GM23338 (cell line): ENCODE data around the gene TOMM5. TPM values are rescaled to one million over a fixed set of nuclear protein-coding genes. Genes with fewer than 3 reads are reported as not detected.

Experiments used
- ATAC-seq: fragments of 200-7000 bp; cut with Tn5 transposase; 3 replicates; pipeline ENCODE4 v1.9.1; 2020
- DNase-seq: peaks from one replicate; pipeline ENCODE4 v3.0.0-alpha.2; 2015; ENCODE audit warnings: low spot score
- H2AFZ ChIP-seq: fragments of 200-600 bp; sonication (generic); 2 replicates; pipeline ENCODE4 v1.8.0; 2016; ENCODE audit warnings: antibody characterized with exemption, mild to moderate bottlenecking, moderate library complexity
- H3F3A ChIP-seq: fragments of 200-600 bp; sonication (generic); replicated peaks from 2 replicates; pipeline ENCODE4 v1.8.0; 2017; ENCODE audit warnings: antibody characterized with exemption, mixed run types, low read depth
- H3K27ac ChIP-seq: fragments of 200-600 bp; sonication (generic); 2 replicates; pipeline ENCODE4 v1.6.1; 2016; ENCODE audit warnings: low read depth
- H3K27me3 ChIP-seq: fragments of 200-600 bp; sonication (generic); 2 replicates; pipeline ENCODE4 v1.8.0; 2016; ENCODE audit warnings: mild to moderate bottlenecking, mixed run types, moderate library complexity; ENCODE audit not compliant: insufficient read depth
- H3K36me3 ChIP-seq: fragments of 200-600 bp; sonication (generic); 2 replicates; pipeline ENCODE4 v1.8.0; 2016; ENCODE audit warnings: mild to moderate bottlenecking; ENCODE audit not compliant: insufficient read depth
- H3K4me1 ChIP-seq: fragments of 200-600 bp; sonication (generic); 2 replicates; pipeline ENCODE4 v1.8.0; 2016; ENCODE audit warnings: mild to moderate bottlenecking, moderate library complexity; ENCODE audit not compliant: insufficient read depth
- H3K4me2 ChIP-seq: fragments of 200-600 bp; sonication (generic); 2 replicates; pipeline ENCODE4 v1.7.1; 2017; ENCODE audit warnings: mixed run types
- H3K4me3 ChIP-seq: fragments of 200-600 bp; sonication (generic); 2 replicates; pipeline ENCODE4 v1.6.1; 2016; ENCODE audit warnings: mixed run types
- H3K79me2 ChIP-seq: fragments of 200-600 bp; sonication (generic); replicated peaks from 2 replicates; pipeline ENCODE4 v1.8.0; 2017; ENCODE audit warnings: mild to moderate bottlenecking; ENCODE audit not compliant: insufficient read depth
- H3K9me2 ChIP-seq: fragments of 200-600 bp; sonication (generic); 2 replicates; pipeline ENCODE4 v1.8.0; 2017; ENCODE audit not compliant: insufficient read depth
- H4K20me1 ChIP-seq: fragments of 200-600 bp; sonication (generic); replicated peaks from 2 replicates; pipeline ENCODE4 v1.8.0; 2017; ENCODE audit warnings: mild to moderate bottlenecking; ENCODE audit not compliant: insufficient read depth
- H3K27ac Mint-ChIP-seq: 2 replicates; pipeline ENCODE4 v1.8.0; 2020; ENCODE audit warnings: inconsistent platforms, mild to moderate bottlenecking, moderate library complexity, mixed read lengths
- H3K27me3 Mint-ChIP-seq: 3 replicates; pipeline ENCODE4 v1.8.0; 2022; ENCODE audit warnings: low read depth, mild to moderate bottlenecking, moderate library complexity, mixed read lengths, inconsistent platforms; ENCODE audit not compliant: insufficient read depth, poor library complexity
- H3K36me3 Mint-ChIP-seq: 3 replicates; pipeline ENCODE4 v1.8.0; 2021; ENCODE audit warnings: low read depth, mild to moderate bottlenecking, inconsistent platforms, moderate library complexity, mixed read lengths
- H3K4me1 Mint-ChIP-seq: 3 replicates; pipeline ENCODE4 v1.8.0; 2020; ENCODE audit warnings: mild to moderate bottlenecking, inconsistent platforms, mixed read lengths
- H3K4me3 Mint-ChIP-seq: 3 replicates; pipeline ENCODE4 v1.8.0; 2021; ENCODE audit warnings: moderate library complexity, mild to moderate bottlenecking, inconsistent platforms, mixed read lengths
- H3K9me3 Mint-ChIP-seq: 3 replicates; pipeline ENCODE4 v1.8.0; 2020; ENCODE audit warnings: moderate library complexity, mild to moderate bottlenecking, inconsistent platforms, mixed read lengths
- CREB1 ChIP-seq: fragments of 250-450 bp; sonication (Bioruptor Pico); IDR thresholded peaks from 2 replicates; pipeline ENCODE4 v1.5.0; 2020; ENCODE audit warnings: low read depth, mild to moderate bottlenecking, moderate library complexity
- CTCF ChIP-seq, 2 experiments: fragments of 200-600 bp in 1 of 2; sonication (generic) in 1 of 2; conservative IDR thresholded peaks; 2 replicates each; pipeline versions ENCODE4 v1.5.1 to v1.6.1; 2016 to 2017; ENCODE audit warnings: antibody characterized with exemption in 2 of 2, low read depth in 2 of 2, mild to moderate bottlenecking in 2 of 2, moderate library complexity in 1 of 2
- EZH2 ChIP-seq: fragments of 200-600 bp; sonication (generic); IDR thresholded peaks from one replicate; pipeline ENCODE4 v1.8.0; 2017; ENCODE audit warnings: antibody characterized with exemption, mild to moderate bottlenecking, low read depth; ENCODE audit not compliant: unreplicated experiment
- EZH2phosphoT487 ChIP-seq: fragments of 200-600 bp; sonication (generic); IDR thresholded peaks from one replicate; pipeline ENCODE4 v1.8.1; 2018; ENCODE audit warnings: antibody characterized with exemption; ENCODE audit not compliant: unreplicated experiment
- JUNB ChIP-seq: IDR thresholded peaks from one replicate; pipeline ENCODE4 v1.6.1; 2016; ENCODE audit warnings: antibody characterized with exemption; ENCODE audit not compliant: unreplicated experiment
- NANOG ChIP-seq: IDR thresholded peaks from 2 replicates; pipeline ENCODE4 v1.6.1; 2016; ENCODE audit warnings: antibody characterized with exemption, borderline replicate concordance
- POLR2AphosphoS5 ChIP-seq: IDR thresholded peaks from 2 replicates; pipeline ENCODE4 v1.6.1; 2016; ENCODE audit warnings: antibody characterized with exemption, low read depth
- STAT1 ChIP-seq: IDR thresholded peaks from one replicate; pipeline ENCODE4 v1.6.1; 2016; ENCODE audit warnings: antibody characterized with exemption; ENCODE audit not compliant: unreplicated experiment
- ZNF114 ChIP-seq: fragments of 250-450 bp; sonication (Bioruptor Pico); IDR thresholded peaks from 2 replicates; pipeline ENCODE4 v1.5.0; 2020; ENCODE audit warnings: mild to moderate bottlenecking, moderate library complexity
- ZNF331 ChIP-seq: fragments of 250-450 bp; sonication (Bioruptor Pico); IDR thresholded peaks from 2 replicates; pipeline ENCODE4 v1.5.0; 2020; ENCODE audit warnings: low read depth, mild to moderate bottlenecking, moderate library complexity
- polyA plus RNA-seq: library from polyadenylated mRNA; unstranded; fragments of >200 nt; fragmentation: Nextera tagmentation; extraction: Ambion mirVana; gene quantifications from 2 replicates; pipeline ENCODE4 v1.2.1, GENCODE V29; 2016
- total RNA-seq: library from RNA; depleted of rRNA; stranded (reverse); fragments of >200 nt; shearing (Covaris generic); gene quantifications from 2 replicates; pipeline ENCODE4 v1.2.3, GENCODE V29; 2014
- TF ChIP-seq, protein P1 (sequence below): IDR thresholded peaks from 2 replicates; pipeline ENCODE4 v1.6.1; 2016; ENCODE audit warnings: antibody characterized with exemption
- TF ChIP-seq, protein P2 (sequence below): IDR thresholded peaks from one replicate; pipeline ENCODE4 v1.6.1; 2018; ENCODE audit warnings: antibody characterized with exemption; ENCODE audit not compliant: unreplicated experiment
- TF ChIP-seq, protein P3 (sequence below): fragments of 250-450 bp; sonication (Bioruptor Pico); IDR thresholded peaks from 2 replicates; pipeline ENCODE4 v1.5.0; 2020; ENCODE audit warnings: mild to moderate bottlenecking, moderate library complexity

Gene TOMM5
- total and polyA plus RNA-seq, 2 experiments from 2014 or later: 158 to 529 TPM

- Mint-ChIP-seq H3K4me1 (no peaks in the 10 kb centered on the region), H3K9me3 (no peaks in the 10 kb centered on the region), H3K4me3 (no peak overlapping the region), H3K27me3 (peaks cover 4% of the 10 kb centered on the region), H3K36me3 (peaks cover 27% of the 10 kb centered on the region), H3K27ac (no peak overlapping the region)
- no peak for TF ChIP-seq NANOG
- no peak for TF ChIP-seq POLR2AphosphoS5
- TF ChIP-seq, protein P1, sequence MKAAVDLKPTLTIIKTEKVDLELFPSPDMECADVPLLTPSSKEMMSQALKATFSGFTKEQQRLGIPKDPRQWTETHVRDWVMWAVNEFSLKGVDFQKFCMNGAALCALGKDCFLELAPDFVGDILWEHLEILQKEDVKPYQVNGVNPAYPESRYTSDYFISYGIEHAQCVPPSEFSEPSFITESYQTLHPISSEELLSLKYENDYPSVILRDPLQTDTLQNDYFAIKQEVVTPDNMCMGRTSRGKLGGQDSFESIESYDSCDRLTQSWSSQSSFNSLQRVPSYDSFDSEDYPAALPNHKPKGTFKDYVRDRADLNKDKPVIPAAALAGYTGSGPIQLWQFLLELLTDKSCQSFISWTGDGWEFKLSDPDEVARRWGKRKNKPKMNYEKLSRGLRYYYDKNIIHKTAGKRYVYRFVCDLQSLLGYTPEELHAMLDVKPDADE: no peak
- TF ChIP-seq EZH2: no peak
- TF ChIP-seq CREB1 (CRISPR knock-in tag): no peak
- TF ChIP-seq CTCF (conservative IDR thresholded peaks at IDR 0.05; ENCODE audit: low read depth in 2 of 2): no peak
- TF ChIP-seq, protein P2, sequence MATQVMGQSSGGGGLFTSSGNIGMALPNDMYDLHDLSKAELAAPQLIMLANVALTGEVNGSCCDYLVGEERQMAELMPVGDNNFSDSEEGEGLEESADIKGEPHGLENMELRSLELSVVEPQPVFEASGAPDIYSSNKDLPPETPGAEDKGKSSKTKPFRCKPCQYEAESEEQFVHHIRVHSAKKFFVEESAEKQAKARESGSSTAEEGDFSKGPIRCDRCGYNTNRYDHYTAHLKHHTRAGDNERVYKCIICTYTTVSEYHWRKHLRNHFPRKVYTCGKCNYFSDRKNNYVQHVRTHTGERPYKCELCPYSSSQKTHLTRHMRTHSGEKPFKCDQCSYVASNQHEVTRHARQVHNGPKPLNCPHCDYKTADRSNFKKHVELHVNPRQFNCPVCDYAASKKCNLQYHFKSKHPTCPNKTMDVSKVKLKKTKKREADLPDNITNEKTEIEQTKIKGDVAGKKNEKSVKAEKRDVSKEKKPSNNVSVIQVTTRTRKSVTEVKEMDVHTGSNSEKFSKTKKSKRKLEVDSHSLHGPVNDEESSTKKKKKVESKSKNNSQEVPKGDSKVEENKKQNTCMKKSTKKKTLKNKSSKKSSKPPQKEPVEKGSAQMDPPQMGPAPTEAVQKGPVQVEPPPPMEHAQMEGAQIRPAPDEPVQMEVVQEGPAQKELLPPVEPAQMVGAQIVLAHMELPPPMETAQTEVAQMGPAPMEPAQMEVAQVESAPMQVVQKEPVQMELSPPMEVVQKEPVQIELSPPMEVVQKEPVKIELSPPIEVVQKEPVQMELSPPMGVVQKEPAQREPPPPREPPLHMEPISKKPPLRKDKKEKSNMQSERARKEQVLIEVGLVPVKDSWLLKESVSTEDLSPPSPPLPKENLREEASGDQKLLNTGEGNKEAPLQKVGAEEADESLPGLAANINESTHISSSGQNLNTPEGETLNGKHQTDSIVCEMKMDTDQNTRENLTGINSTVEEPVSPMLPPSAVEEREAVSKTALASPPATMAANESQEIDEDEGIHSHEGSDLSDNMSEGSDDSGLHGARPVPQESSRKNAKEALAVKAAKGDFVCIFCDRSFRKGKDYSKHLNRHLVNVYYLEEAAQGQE: no peak
- TF ChIP-seq JUNB: no peak
- TF ChIP-seq ZNF114 (CRISPR knock-in tag): no peak
- TF ChIP-seq, protein P3, sequence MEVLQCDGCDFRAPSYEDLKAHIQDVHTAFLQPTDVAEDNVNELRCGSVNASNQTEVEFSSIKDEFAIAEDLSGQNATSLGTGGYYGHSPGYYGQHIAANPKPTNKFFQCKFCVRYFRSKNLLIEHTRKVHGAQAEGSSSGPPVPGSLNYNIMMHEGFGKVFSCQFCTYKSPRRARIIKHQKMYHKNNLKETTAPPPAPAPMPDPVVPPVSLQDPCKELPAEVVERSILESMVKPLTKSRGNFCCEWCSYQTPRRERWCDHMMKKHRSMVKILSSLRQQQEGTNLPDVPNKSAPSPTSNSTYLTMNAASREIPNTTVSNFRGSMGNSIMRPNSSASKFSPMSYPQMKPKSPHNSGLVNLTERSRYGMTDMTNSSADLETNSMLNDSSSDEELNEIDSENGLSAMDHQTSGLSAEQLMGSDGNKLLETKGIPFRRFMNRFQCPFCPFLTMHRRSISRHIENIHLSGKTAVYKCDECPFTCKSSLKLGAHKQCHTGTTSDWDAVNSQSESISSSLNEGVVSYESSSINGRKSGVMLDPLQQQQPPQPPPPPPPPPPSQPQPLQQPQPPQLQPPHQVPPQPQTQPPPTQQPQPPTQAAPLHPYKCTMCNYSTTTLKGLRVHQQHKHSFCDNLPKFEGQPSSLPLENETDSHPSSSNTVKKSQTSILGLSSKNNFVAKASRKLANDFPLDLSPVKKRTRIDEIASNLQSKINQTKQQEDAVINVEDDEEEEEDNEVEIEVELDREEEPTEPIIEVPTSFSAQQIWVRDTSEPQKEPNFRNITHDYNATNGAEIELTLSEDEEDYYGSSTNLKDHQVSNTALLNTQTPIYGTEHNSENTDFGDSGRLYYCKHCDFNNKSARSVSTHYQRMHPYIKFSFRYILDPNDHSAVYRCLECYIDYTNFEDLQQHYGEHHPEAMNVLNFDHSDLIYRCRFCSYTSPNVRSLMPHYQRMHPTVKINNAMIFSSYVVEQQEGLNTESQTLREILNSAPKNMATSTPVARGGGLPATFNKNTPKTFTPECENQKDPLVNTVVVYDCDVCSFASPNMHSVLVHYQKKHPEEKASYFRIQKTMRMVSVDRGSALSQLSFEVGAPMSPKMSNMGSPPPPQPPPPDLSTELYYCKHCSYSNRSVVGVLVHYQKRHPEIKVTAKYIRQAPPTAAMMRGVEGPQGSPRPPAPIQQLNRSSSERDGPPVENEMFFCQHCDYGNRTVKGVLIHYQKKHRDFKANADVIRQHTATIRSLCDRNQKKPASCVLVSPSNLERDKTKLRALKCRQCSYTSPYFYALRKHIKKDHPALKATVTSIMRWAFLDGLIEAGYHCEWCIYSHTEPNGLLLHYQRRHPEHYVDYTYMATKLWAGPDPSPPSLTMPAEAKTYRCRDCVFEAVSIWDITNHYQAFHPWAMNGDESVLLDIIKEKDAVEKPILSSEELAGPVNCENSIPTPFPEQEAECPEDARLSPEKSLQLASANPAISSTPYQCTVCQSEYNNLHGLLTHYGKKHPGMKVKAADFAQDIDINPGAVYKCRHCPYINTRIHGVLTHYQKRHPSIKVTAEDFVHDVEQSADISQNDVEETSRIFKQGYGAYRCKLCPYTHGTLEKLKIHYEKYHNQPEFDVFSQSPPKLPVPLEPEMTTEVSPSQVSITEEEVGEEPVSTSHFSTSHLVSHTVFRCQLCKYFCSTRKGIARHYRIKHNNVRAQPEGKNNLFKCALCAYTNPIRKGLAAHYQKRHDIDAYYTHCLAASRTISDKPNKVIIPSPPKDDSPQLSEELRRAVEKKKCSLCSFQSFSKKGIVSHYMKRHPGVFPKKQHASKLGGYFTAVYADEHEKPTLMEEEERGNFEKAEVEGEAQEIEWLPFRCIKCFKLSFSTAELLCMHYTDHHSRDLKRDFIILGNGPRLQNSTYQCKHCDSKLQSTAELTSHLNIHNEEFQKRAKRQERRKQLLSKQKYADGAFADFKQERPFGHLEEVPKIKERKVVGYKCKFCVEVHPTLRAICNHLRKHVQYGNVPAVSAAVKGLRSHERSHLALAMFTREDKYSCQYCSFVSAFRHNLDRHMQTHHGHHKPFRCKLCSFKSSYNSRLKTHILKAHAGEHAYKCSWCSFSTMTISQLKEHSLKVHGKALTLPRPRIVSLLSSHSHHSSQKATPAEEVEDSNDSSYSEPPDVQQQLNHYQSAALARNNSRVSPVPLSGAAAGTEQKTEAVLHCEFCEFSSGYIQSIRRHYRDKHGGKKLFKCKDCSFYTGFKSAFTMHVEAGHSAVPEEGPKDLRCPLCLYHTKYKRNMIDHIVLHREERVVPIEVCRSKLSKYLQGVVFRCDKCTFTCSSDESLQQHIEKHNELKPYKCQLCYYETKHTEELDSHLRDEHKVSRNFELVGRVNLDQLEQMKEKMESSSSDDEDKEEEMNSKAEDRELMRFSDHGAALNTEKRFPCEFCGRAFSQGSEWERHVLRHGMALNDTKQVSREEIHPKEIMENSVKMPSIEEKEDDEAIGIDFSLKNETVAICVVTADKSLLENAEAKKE (CRISPR knock-in tag): no peak
- no peak for TF ChIP-seq EZH2phosphoT487
- no peak for TF ChIP-seq STAT1
- no peak for TF ChIP-seq ZNF331 (CRISPR knock-in tag)
- H4K20me1 ChIP-seq: no peaks in the 10 kb centered on the region
- no peaks in the 10 kb centered on the region for H3F3A ChIP-seq
- no peaks in the 10 kb centered on the region for H3K27me3 ChIP-seq
- no peaks in the 10 kb centered on the region for H3K79me2 ChIP-seq
- H3K4me3 ChIP-seq: no peak overlapping the region
- H3K27ac ChIP-seq: no peak overlapping the region
- H3K4me1 ChIP-seq: no peaks in the 10 kb centered on the region
- H3K4me2 ChIP-seq: no peak overlapping the region
- ATAC-seq: no peak
- H3K36me3 ChIP-seq: peaks cover 5% of the 10 kb centered on the region; the same call in 1 of the 2 replicates
- no peak overlapping the region for H2AFZ ChIP-seq
- no peaks in the 10 kb centered on the region for H3K9me2 ChIP-seq
- DNase-seq: no peak
Measured at GRCh38 chr9:37541465-37541864, 50.9 kb downstream of the TOMM5 start.
